HCT116 (cell line): ENCODE data around the gene SAMMSON. TPM values are rescaled to one million over a fixed set of nuclear protein-coding genes. Genes with fewer than 3 reads are reported as not detected.

Experiments
- ATAC-seq: fragments of 200-7000 bp; cut with Tn5 transposase; 2 replicates; pipeline ENCODE4 v1.9.1; 2020; ENCODE audit warnings: mild to moderate bottlenecking, moderate library complexity
- BruUV-seq: library from RNA; stranded (reverse); fragments of 400-500 nt; replicated peaks from 2 replicates; lab custom pipeline; 2021; lab: Mats Ljungman, UMichigan
- CTCF ChIA-PET: fragments of 300-600 bp; sonication (Branson Sonifier 250); formaldehyde crosslinking; loops from one replicate; lab custom pipeline; 2021; ENCODE audit warnings: antibody characterized with exemption; lab: Charles Lee
- POLR2A ChIA-PET: fragments of 300-600, 350-600 bp; sonication (Branson Sonifier 250); formaldehyde crosslinking; loops from one replicate; lab custom pipeline; 2021; ENCODE audit warnings: antibody characterized with exemption; lab: Charles Lee
- RAD21 ChIA-PET, 2 experiments: fragments of 300-600 bp; sonication (Branson Sonifier 250); formaldehyde crosslinking; loops; one replicate each; lab custom pipeline; 2023; ENCODE audit warnings: low total read pairs in 2 of 2; ENCODE audit not compliant: uncharacterized antibody in 2 of 2, unreplicated experiment in 2 of 2, low non-redundant PET in 1 of 2; lab: Charles Lee
- DNase-seq: peaks from one replicate; pipeline ENCODE4 v3.0.0-alpha.2; 2010; ENCODE audit warnings: low read depth, low spot score
- H2AFZ ChIP-seq: fragments of 200-600 bp; shearing (Covaris generic), sonication (generic); 2 replicates; pipeline ENCODE4 v1.6.1; 2017; ENCODE audit warnings: low read depth, mixed run types, mixed read lengths, antibody characterized with exemption, low read length; ENCODE audit not compliant: poor library complexity, severe bottlenecking
- H3K27ac ChIP-seq: 2 replicates; pipeline ENCODE4 v1.5.1; 2012; ENCODE audit warnings: low read depth, low read length
- H3K27me3 ChIP-seq: fragments of 200-600 bp; sonication (generic); 2 replicates; pipeline ENCODE4 v1.6.1; 2016; ENCODE audit warnings: mixed run types, low read length, mixed read lengths; ENCODE audit not compliant: insufficient read depth
- H3K36me3 ChIP-seq, 2 experiments: fragments of 200-500 bp in 1 of 2; fragments of 200-600 bp in 1 of 2; sonication (Bioruptor generic) in 1 of 2; sonication (generic) in 1 of 2; 2 replicates each; pipeline versions ENCODE4 v1.5.1 to v1.6.1; 2014 to 2016; ENCODE audit warnings: low read length in 2 of 2, inconsistent platforms in 1 of 2, mixed read lengths in 1 of 2, mixed run types in 1 of 2; ENCODE audit not compliant: insufficient read depth in 2 of 2, control insufficient read depth in 1 of 2
- H3K4me1 ChIP-seq, 2 experiments: fragments of 200-600 bp in 1 of 2; sonication (generic) in 1 of 2; 2 replicates each; pipeline versions ENCODE4 v1.5.1 to v1.6.1; 2012 to 2017; ENCODE audit warnings: low read length in 2 of 2, inconsistent platforms in 1 of 2, mild to moderate bottlenecking in 1 of 2, mixed read lengths in 1 of 2, mixed run types in 1 of 2, moderate library complexity in 1 of 2; ENCODE audit not compliant: insufficient read depth in 2 of 2, control insufficient read depth in 1 of 2
- H3K4me2 ChIP-seq: fragments of 200-600 bp; sonication (generic); 2 replicates; pipeline ENCODE4 v1.6.1; 2017; ENCODE audit warnings: mixed run types, low read length, mixed read lengths
- H3K4me3 ChIP-seq, 2 experiments: fragments of 200-600 bp in 1 of 2; sonication (generic) in 1 of 2; replicated peaks in 1 of 2; 2 replicates each; pipeline ENCODE4 v1.5.1; 2011 to 2016; ENCODE audit warnings: low read length in 2 of 2, control low read depth in 1 of 2, low read depth in 1 of 2, mild to moderate bottlenecking in 1 of 2, mixed read lengths in 1 of 2, mixed run types in 1 of 2
- H3K79me2 ChIP-seq: fragments of 200-600 bp; sonication (generic); 2 replicates; pipeline ENCODE4 v1.6.1; 2017; ENCODE audit warnings: mild to moderate bottlenecking, mixed run types, low read length, moderate library complexity, mixed read lengths; ENCODE audit not compliant: insufficient read depth
- H3K9ac ChIP-seq: fragments of 200-600 bp; sonication (generic); 2 replicates; pipeline ENCODE4 v1.6.1; 2016; ENCODE audit warnings: low read length, mixed read lengths
- H3K9me2 ChIP-seq: fragments of 200-600 bp; sonication (generic), shearing (Covaris generic); 2 replicates; pipeline ENCODE4 v1.6.1; 2017; ENCODE audit warnings: mixed run types, mild to moderate bottlenecking, moderate library complexity; ENCODE audit not compliant: insufficient read depth
- H3K9me3 ChIP-seq, 2 experiments: fragments of 200-500 bp in 1 of 2; fragments of 200-600 bp in 1 of 2; sonication (Bioruptor generic) in 1 of 2; sonication (generic) in 1 of 2; 2 replicates each; pipeline ENCODE4 v1.6.1; 2014 to 2017; ENCODE audit warnings: low read length in 2 of 2, mixed read lengths in 2 of 2, inconsistent platforms in 1 of 2, low read depth in 1 of 2, mild to moderate bottlenecking in 1 of 2, mixed run types in 1 of 2, moderate library complexity in 1 of 2; ENCODE audit not compliant: control insufficient read depth in 1 of 2, insufficient read depth in 1 of 2
- H4K20me1 ChIP-seq: fragments of 200-600 bp; sonication (generic), shearing (Covaris generic); 2 replicates; pipeline ENCODE4 v1.6.1; 2017; ENCODE audit warnings: mixed run types, mild to moderate bottlenecking, moderate library complexity; ENCODE audit not compliant: insufficient read depth
- EGR1 ChIP-seq: IDR thresholded peaks from 2 replicates; pipeline ENCODE4 v1.6.1; 2012; ENCODE audit warnings: low read depth
- ELF1 ChIP-seq: IDR thresholded peaks from 2 replicates; pipeline ENCODE4 v1.6.1; 2012; ENCODE audit warnings: low read depth, borderline replicate concordance
- EZH2 ChIP-seq: fragments of 200-600 bp; sonication (generic); IDR thresholded peaks from 2 replicates; pipeline ENCODE4 v1.6.1; 2017; ENCODE audit warnings: antibody characterized with exemption, mixed run types
- EZH2phosphoT487 ChIP-seq: fragments of 200-600 bp; IDR thresholded peaks from 2 replicates; pipeline ENCODE4 v1.6.1; 2018; ENCODE audit warnings: antibody characterized with exemption, borderline replicate concordance
- MAX ChIP-seq: IDR thresholded peaks from 2 replicates; pipeline ENCODE4 v1.6.1; 2012
- SRF ChIP-seq: IDR thresholded peaks from 2 replicates; pipeline ENCODE4 v1.6.1; 2012; ENCODE audit warnings: low read depth
- TCF7L2 ChIP-seq: IDR thresholded peaks from 2 replicates; pipeline ENCODE4 v1.7.0; 2011; ENCODE audit warnings: borderline replicate concordance, inconsistent platforms; ENCODE audit not compliant: insufficient read depth, insufficient read length; ENCODE audit errors: extremely low read depth
- YY1 ChIP-seq: IDR thresholded peaks from 2 replicates; pipeline ENCODE4 v1.6.1; 2011; ENCODE audit warnings: low read length, low read depth, moderate library complexity, mild to moderate bottlenecking; ENCODE audit not compliant: insufficient replicate concordance; ENCODE audit errors: extremely low read depth
- ZBTB33 ChIP-seq: IDR thresholded peaks from 2 replicates; pipeline ENCODE4 v1.6.1; 2011; ENCODE audit warnings: mild to moderate bottlenecking, low read length, moderate library complexity; ENCODE audit not compliant: insufficient replicate concordance; ENCODE audit errors: extremely low read depth
- ZNF274 ChIP-seq: fragments of 200-500 bp; sonication (Bioruptor generic); IDR thresholded peaks from 2 replicates; pipeline ENCODE4 v1.6.1; 2014; ENCODE audit warnings: mild to moderate bottlenecking, low read depth, low read length, inconsistent platforms
- intact Hi-C: fragments of 100-400 bp; cut with micrococcal nuclease; formaldehyde crosslinking; loops from 2 replicates; pipeline ENCODE4 v1.10.0; 2022
- total RNA-seq: library from RNA; stranded (reverse); gene quantifications from one replicate; pipeline ENCODE4 v1.2.1, GENCODE V29; 2021; ENCODE audit not compliant: unreplicated experiment
- TF ChIP-seq, protein P1 (sequence below), 3 experiments: fragments of 200-600 bp in 1 of 3; sonication (generic) in 1 of 3; IDR thresholded peaks in 2 of 3; conservative IDR thresholded peaks in 1 of 3; 2 replicates each; pipeline ENCODE4 v1.5.1; 2012 to 2017; ENCODE audit warnings: low read depth in 2 of 3, low read length in 2 of 3, antibody characterized with exemption in 1 of 3, borderline replicate concordance in 1 of 3, control low read depth in 1 of 3, mild to moderate bottlenecking in 1 of 3, mixed read lengths in 1 of 3, mixed run types in 1 of 3, moderate library complexity in 1 of 3; ENCODE audit not compliant: insufficient read depth in 1 of 3

Gene SAMMSON
- total RNA-seq, 1 experiment from 2014 or later = not detected

- H2AFZ ChIP-seq = no peak overlapping the region
- no peaks in the 10 kb centered on the region for H3K36me3 ChIP-seq
- ChIA-PET POLR2A (no interaction called here), CTCF (no interaction called here), RAD21 (no interaction called here)
- H3K9me3 ChIP-seq = peaks cover 0 to 4% of the 10 kb centered on the region in 2 experiments; a peak in 1 of 4 replicates
- BruUV-seq = no TSS peak
- DNase-seq (no peak), ATAC-seq (no peak)
- H3K4me2 ChIP-seq = no peak overlapping the region
- H4K20me1 ChIP-seq = no peaks in the 10 kb centered on the region
- H3K79me2 ChIP-seq = no peaks in the 10 kb centered on the region
- H3K4me3 ChIP-seq = no peak overlapping the region
- H3K9me2 ChIP-seq = no peaks in the 10 kb centered on the region
- H3K4me1 ChIP-seq = no peaks in the 10 kb centered on the region
- no peaks in the 10 kb centered on the region for H3K27me3 ChIP-seq
- TF ChIP-seq, protein P1, sequence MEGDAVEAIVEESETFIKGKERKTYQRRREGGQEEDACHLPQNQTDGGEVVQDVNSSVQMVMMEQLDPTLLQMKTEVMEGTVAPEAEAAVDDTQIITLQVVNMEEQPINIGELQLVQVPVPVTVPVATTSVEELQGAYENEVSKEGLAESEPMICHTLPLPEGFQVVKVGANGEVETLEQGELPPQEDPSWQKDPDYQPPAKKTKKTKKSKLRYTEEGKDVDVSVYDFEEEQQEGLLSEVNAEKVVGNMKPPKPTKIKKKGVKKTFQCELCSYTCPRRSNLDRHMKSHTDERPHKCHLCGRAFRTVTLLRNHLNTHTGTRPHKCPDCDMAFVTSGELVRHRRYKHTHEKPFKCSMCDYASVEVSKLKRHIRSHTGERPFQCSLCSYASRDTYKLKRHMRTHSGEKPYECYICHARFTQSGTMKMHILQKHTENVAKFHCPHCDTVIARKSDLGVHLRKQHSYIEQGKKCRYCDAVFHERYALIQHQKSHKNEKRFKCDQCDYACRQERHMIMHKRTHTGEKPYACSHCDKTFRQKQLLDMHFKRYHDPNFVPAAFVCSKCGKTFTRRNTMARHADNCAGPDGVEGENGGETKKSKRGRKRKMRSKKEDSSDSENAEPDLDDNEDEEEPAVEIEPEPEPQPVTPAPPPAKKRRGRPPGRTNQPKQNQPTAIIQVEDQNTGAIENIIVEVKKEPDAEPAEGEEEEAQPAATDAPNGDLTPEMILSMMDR (IDR thresholded peaks at IDR 0.05 in 2 of 3, conservative IDR thresholded peaks at IDR 0.05 in 1 of 3; ENCODE audit: borderline replicate concordance in 1 of 3, insufficient read depth in 1 of 3, low read depth in 2 of 3, low read length in 2 of 3) = peak in 2 of 3 experiments; percentile 55 to 62; a peak in 4 of 6 replicates
- TF ChIP-seq MAX (no peak), YY1 (no peak), EZH2 (no peak)
- intact Hi-C loops = no loop called here
- no peak overlapping the region for H3K27ac ChIP-seq
- no peak overlapping the region for H3K9ac ChIP-seq
Measured at GRCh38 chr3:70108072-70108471, 108.5 kb downstream of the SAMMSON start.

- no TSS peak for BruUV-seq
- POLR2A ChIA-PET = no interaction called here
- Histone ChIP-seq H3K4me3 (no peak overlapping the region), H3K79me2 (no peaks in the 10 kb centered on the region), H3K9me3 (peaks cover 0 to 4% of the 10 kb centered on the region in 2 experiments; a peak in 1 of 4 replicates), H4K20me1 (no peaks in the 10 kb centered on the region), H3K36me3 (no peaks in the 10 kb centered on the region), H3K9me2 (no peaks in the 10 kb centered on the region), H3K9ac (no peak overlapping the region), H3K27me3 (no peaks in the 10 kb centered on the region), H2AFZ (no peak overlapping the region), H3K27ac (no peak overlapping the region), H3K4me1 (no peaks in the 10 kb centered on the region), H3K4me2 (no peak overlapping the region)
- TF ChIP-seq ZNF274 (no peak), TCF7L2 (no peak), EZH2phosphoT487 (no peak), ZBTB33 (no peak), MAX (no peak), SRF (no peak), YY1 (no peak), ELF1 (no peak), EGR1 (no peak), EZH2 (no peak)
- CTCF ChIA-PET = no interaction called here
- intact Hi-C loops = no loop called here
- RAD21 ChIA-PET = no interaction called here
- ATAC-seq = no peak
- no peak for DNase-seq
Measured at GRCh38 chr3:70108546-70108945, 109.0 kb downstream of the SAMMSON start.
